Endometrium (tissue), 2 donors: ENCODE data around the gene AP2S1.

Experiments
- FAIRE-seq: peaks from 2 replicates; lab custom pipeline; 2012; peaks lifted over from hg19 to GRCh38; lab: Jason Lieb, UNC
- donor health status: control.
- donor health status: control.

Gene AP2S1

DNA sequence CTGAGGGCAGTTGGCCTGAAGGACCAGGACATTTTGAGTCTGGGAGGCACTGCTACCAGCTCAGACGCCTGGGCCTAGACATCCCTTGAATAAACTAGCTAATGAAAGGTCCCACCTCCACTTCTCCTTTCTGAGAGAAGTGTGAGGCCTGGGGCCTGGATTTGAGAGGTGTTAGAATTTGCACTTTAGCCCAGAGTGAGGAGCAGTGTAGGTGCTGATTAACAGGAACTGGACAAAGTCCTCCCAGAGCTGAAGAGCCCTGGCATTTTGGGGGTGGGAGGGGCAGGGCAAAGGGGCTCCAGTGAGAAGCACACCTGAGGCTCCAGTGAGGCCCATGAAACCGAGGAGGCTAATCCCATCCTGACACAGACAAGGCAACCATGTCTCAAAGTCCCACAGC is 47.1 kb downstream of the AP2S1 start:
- FAIRE-seq, result no peak

DNA sequence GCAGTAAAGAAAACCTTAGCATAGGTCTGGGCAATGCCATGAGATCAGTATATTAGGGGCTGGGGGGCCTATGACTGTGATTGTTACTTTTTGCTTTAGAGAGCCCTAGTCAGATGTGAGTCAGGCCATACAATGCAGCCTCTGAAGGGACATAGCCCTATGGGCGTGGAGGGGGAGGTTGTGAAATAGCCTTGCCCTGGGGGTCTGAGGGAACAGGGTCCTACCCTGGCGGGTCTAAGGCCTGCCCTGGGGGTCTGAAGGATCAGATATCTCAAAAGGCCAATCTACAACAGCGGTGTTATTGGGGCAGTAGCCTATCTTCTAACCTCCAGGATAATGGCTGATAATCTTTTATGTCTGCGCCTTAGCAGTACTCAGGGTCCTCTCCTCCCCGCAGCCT is 48.5 kb downstream of the AP2S1 start:
- no peak for FAIRE-seq

DNA sequence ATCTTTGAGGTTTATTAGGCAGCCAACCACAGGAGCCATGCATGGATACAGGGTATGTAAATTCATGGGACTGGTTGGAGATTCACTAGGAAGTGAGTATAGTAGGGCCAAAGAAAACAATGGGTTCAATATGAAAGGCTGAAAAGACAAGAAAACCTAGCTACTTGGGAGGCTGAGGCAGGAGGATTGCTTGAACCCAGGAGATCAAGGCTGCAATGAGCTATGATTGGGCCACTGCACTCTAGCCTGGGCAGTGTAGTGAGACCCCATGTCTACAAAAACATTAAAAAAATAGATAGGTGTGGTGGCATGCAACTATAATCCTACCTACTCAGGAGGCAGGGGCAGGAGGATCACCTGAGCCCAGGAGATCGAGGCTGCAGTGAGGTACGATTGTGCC is 51.9 kb downstream of the AP2S1 start:
- no peak for FAIRE-seq

DNA sequence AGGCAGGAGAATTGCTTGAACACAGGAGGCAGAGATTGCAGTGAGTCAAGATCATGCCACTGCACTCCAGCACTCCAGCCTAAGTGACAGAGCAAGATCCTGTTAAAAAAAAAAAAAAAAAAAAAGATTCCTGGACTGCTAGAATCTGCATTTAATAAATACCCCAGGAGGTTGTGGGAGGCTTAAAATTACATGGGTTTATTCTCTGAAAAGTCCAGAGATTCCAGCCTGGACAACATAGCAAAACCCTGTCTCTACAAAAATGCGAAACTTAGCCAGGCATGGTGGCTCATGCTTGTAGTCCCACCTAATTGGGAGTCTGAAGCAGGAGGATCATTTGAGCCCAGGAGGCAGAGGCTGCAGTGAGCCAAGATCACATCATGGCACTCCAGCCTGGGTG is 52.8 kb downstream of the AP2S1 start:
- FAIRE-seq, result no peak

DNA sequence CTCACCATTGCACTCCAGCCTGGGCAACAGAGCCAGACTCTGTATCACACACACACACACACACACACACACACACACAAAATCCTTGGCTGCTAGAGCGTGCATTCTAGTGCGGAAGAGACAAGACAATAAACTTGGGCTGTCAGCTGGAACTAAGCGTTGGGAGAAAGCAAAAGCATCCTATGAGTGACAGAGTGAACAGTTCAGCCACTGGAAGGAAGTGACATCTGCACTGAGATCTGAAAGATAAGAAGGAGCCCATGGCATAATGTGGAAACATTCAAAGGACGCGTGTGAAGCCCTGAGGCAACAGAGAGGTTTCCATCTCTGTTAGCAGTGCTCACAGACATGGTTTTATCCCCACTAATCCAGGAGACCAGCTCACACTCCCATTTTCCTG is 58.7 kb downstream of the AP2S1 start:
- FAIRE-seq, result no peak

DNA sequence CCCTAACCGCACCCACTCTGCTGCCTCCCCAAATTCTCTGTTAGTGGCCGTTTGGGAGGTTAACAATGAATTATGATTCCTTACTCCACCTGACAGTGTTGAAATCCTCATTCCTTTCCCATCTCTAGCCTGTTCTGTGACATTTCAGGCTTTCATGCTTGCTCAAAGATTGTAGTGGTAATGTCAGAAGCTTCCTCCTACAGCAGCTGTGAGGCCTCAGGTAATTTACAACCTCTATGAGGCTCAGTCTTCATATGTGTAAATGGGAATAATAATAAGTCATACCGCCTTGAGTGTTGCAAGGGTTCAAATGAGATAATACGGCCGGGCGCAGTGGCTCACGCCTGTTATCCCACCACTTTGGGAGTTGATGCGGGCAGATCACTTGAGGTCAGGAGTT is 61.3 kb downstream of the AP2S1 start:
- no peak for FAIRE-seq

DNA sequence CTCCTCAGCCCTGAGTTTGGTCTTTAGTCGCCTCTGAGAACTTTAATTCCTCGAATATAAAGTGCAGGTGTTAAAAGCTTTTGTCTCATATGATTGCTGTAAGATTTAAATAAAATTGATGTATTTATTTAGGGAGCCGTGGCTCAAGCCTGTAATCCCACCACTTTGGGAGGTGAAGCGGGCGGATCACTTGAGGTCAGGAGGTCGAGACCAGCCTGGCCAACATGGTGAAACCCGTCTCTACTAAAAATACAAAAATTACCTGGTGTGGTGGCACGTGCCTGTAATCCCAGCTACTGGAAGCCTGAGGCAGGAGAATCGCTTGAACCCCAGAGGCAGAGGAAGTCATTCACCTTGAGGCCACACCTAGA is 61.7 kb downstream of the AP2S1 start:
- no peak for FAIRE-seq

DNA sequence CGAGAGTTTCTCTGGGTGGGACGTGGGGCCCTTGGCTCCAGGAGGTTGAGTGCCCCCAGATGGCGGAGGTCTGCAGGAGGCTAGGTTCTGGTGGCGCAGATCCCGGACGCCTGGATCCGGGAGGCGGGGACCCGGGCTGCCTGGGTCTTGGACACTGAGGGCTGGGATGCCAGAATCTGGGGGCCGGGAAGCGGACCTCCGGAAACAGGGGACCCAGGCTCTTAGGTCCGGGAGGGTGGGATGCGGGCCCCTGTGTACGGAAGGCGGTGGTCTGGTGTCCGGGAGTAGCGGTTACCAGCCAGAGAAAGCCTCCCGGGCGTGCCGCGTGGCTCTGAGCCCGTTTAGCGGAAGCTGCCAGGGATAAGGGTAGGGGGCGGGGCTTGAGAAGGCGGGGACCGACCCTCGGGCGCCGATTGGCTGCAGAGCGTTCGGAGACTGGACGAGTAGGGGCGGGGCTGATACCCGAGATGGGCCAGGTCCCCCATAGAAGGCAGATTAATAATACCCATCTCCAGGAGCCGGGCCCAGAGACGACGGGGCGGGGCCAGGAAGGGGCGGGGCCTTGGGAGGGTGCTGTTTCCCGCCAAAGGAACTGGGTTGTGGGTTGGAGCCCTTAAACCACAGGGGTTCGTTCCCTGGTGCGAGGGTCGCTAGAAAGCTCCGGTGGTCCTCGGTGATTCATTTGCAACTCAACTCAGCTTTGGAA is 62.2 kb downstream of the AP2S1 start, which contains the start of gene SLC1A5:
TSS of gene SLC1A5 (minus strand) at position 333 of the 706 bp plus-strand sequence. CDS start 629 bp downstream, outside the sequence.
- FAIRE-seq, result no peak
